ENCODE measurements around the gene ACAN. TPM values are rescaled to one million over a fixed set of nuclear protein-coding genes. Genes with fewer than 3 reads are reported as not detected.

Gene ACAN
- total RNA-seq, 1 experiment from 2014 or later: not detected

- Histone ChIP-seq H3K27me3 (ENCODE audit: insufficient read depth, low read depth) (peaks cover 48% of the 10 kb centered on the region), H3K4me3 (no peak overlapping the region), H3K4me2 (no peak overlapping the region), H3K36me3 (ENCODE audit: low read depth) (no peaks in the 10 kb centered on the region), H3K9me3 (ENCODE audit: insufficient read depth, low read depth) (no peaks in the 10 kb centered on the region), H3K4me1 (replicated peaks; ENCODE audit: insufficient read depth) (no peaks in the 10 kb centered on the region), H2AFZ (no peak overlapping the region), H3K27ac (no peak overlapping the region), H3K9me2 (ENCODE audit: insufficient read depth) (no peaks in the 10 kb centered on the region), H3K79me2 (ENCODE audit: low read depth) (no peaks in the 10 kb centered on the region), H3F3A (ENCODE audit: insufficient read depth, low read depth) (no peaks in the 10 kb centered on the region), H4K20me1 (ENCODE audit: insufficient read depth) (no peaks in the 10 kb centered on the region)
- intact Hi-C loops (cut with micrococcal nuclease; ENCODE audit: unreplicated experiment): no loop called here
- ChIA-PET CTCF (no interaction called here), POLR2A (ENCODE audit: unreplicated experiment) (no interaction called here)
- BruUV-seq (replicated peaks): no TSS peak
- DNase-seq: no peak
- TF ChIP-seq EZH2 (IDR thresholded peaks at IDR 0.05; ENCODE audit: low read depth) (no peak), CTCF (conservative IDR thresholded peaks at IDR 0.05) (no peak)
Observed at GRCh38 chr15:88788816-88789215, 14.4 kb upstream of the ACAN start.

- H3K4me3 ChIP-seq: no peak overlapping the region
- no peaks in the 10 kb centered on the region for H3K9me3 ChIP-seq (ENCODE audit: insufficient read depth, low read depth)
- intact Hi-C loops (cut with micrococcal nuclease; ENCODE audit: unreplicated experiment): no loop called here
- BruUV-seq (replicated peaks): no TSS peak
- H3K9me2 ChIP-seq (ENCODE audit: insufficient read depth): no peaks in the 10 kb centered on the region
- no peaks in the 10 kb centered on the region for H3K4me1 ChIP-seq (replicated peaks; ENCODE audit: insufficient read depth)
- no peak for TF ChIP-seq CTCF (conservative IDR thresholded peaks at IDR 0.05)
- no peak for TF ChIP-seq EZH2 (IDR thresholded peaks at IDR 0.05; ENCODE audit: low read depth)
- H3F3A ChIP-seq (ENCODE audit: insufficient read depth, low read depth): no peaks in the 10 kb centered on the region
- no peaks in the 10 kb centered on the region for H4K20me1 ChIP-seq (ENCODE audit: insufficient read depth)
- H3K36me3 ChIP-seq (ENCODE audit: low read depth): no peaks in the 10 kb centered on the region
- H3K4me2 ChIP-seq: no peak overlapping the region
- H3K27me3 ChIP-seq (ENCODE audit: insufficient read depth, low read depth): peaks cover 53% of the 10 kb centered on the region
- ChIA-PET POLR2A (ENCODE audit: unreplicated experiment) (no interaction called here), CTCF (no interaction called here)
- no peak for DNase-seq
- H3K79me2 ChIP-seq (ENCODE audit: low read depth): no peaks in the 10 kb centered on the region
- no peak overlapping the region for H3K27ac ChIP-seq
- H2AFZ ChIP-seq: no peak overlapping the region
Observed at GRCh38 chr15:88790486-88790885, 12.8 kb upstream of the ACAN start.

- no peak overlapping the region for H3K4me2 ChIP-seq
- H3K9me3 ChIP-seq (ENCODE audit: insufficient read depth, low read depth): no peaks in the 10 kb centered on the region
- TF ChIP-seq EZH2 (IDR thresholded peaks at IDR 0.05; ENCODE audit: low read depth) (no peak), CTCF (conservative IDR thresholded peaks at IDR 0.05) (no peak)
- H3K27me3 ChIP-seq (ENCODE audit: insufficient read depth, low read depth): peaks cover 58% of the 10 kb centered on the region
- BruUV-seq (replicated peaks): no TSS peak
- no peaks in the 10 kb centered on the region for H3K36me3 ChIP-seq (ENCODE audit: low read depth)
- H3K4me1 ChIP-seq (replicated peaks; ENCODE audit: insufficient read depth): no peaks in the 10 kb centered on the region
- H3K4me3 ChIP-seq: no peak overlapping the region
- ChIA-PET CTCF (no interaction called here), POLR2A (ENCODE audit: unreplicated experiment) (no interaction called here)
- no peaks in the 10 kb centered on the region for H3F3A ChIP-seq (ENCODE audit: insufficient read depth, low read depth)
- DNase-seq: no peak
- no peaks in the 10 kb centered on the region for H4K20me1 ChIP-seq (ENCODE audit: insufficient read depth)
- no peak overlapping the region for H2AFZ ChIP-seq
- no peaks in the 10 kb centered on the region for H3K9me2 ChIP-seq (ENCODE audit: insufficient read depth)
- intact Hi-C loops (cut with micrococcal nuclease; ENCODE audit: unreplicated experiment): no loop called here
- H3K27ac ChIP-seq: no peak overlapping the region
- no peaks in the 10 kb centered on the region for H3K79me2 ChIP-seq (ENCODE audit: low read depth)
Observed at GRCh38 chr15:88791637-88792036, 11.6 kb upstream of the ACAN start.

Measured in PC-9 (cell line).